T follicular helper cell (primary cell): ENCODE data around the gene ACSS1.
A peak's percentile ranks its signal among the peaks of the same experiment; 100 is the strongest.

ENCODE experiments used
- DNase-seq: peaks from one replicate; pipeline ENCODE4 v3.0.0-alpha.2; 2020; ENCODE audit warnings: low read depth

The ACSS1 gene

GRCh38 chr20:25078662-25079061 is 20.7 kb upstream of the ACSS1 start:
- DNase-seq = no peak

GRCh38 chr20:25077610-25078169 is 19.8 kb upstream of the ACSS1 start:
- DNase-seq = no peak

- no peak for DNase-seq
Measured at GRCh38 chr20:25076731-25077609, 19.0 kb upstream of the ACSS1 start.

- no peak for DNase-seq
Measured at GRCh38 chr20:25076201-25076600, 18.3 kb upstream of the ACSS1 start.

- no peak for DNase-seq
Measured at GRCh38 chr20:25073544-25073943, 15.6 kb upstream of the ACSS1 start.

GRCh38 chr20:25072226-25072811 is 14.4 kb upstream of the ACSS1 start:
- no peak for DNase-seq

- DNase-seq = no peak
Measured at GRCh38 chr20:25071734-25072133, 13.8 kb upstream of the ACSS1 start.

- no peak for DNase-seq
Measured at GRCh38 chr20:25070821-25071473, 13.0 kb upstream of the ACSS1 start.

- no peak for DNase-seq
Measured at GRCh38 chr20:25067102-25067987, 9.4 kb upstream of the ACSS1 start.

GRCh38 chr20:25066386-25066785 is 8.4 kb upstream of the ACSS1 start:
- DNase-seq = no peak

GRCh38 chr20:25065625-25066338 is 7.8 kb upstream of the ACSS1 start:
- peak; percentile 48 for DNase-seq

GRCh38 chr20:25065072-25065624 is 7.2 kb upstream of the ACSS1 start:
- DNase-seq = no peak

- no peak for DNase-seq
Measured at GRCh38 chr20:25064561-25065071, 6.7 kb upstream of the ACSS1 start.

- no peak for DNase-seq
Measured at GRCh38 chr20:25063981-25064380, 6.0 kb upstream of the ACSS1 start.

- no peak for DNase-seq
Measured at GRCh38 chr20:25063546-25063945, 5.6 kb upstream of the ACSS1 start.

GRCh38 chr20:25062841-25063240 is 4.9 kb upstream of the ACSS1 start:
- no peak for DNase-seq

GRCh38 chr20:25061821-25062530 is 4.0 kb upstream of the ACSS1 start:
- no peak for DNase-seq

GRCh38 chr20:25061103-25061799 is 3.3 kb upstream of the ACSS1 start:
- DNase-seq = no peak

GRCh38 chr20:25059866-25060465 is 2.0 kb upstream of the ACSS1 start:
- DNase-seq = no peak
